ENCODE measurements around the gene LYRM4.

The LYRM4 gene

DNA sequence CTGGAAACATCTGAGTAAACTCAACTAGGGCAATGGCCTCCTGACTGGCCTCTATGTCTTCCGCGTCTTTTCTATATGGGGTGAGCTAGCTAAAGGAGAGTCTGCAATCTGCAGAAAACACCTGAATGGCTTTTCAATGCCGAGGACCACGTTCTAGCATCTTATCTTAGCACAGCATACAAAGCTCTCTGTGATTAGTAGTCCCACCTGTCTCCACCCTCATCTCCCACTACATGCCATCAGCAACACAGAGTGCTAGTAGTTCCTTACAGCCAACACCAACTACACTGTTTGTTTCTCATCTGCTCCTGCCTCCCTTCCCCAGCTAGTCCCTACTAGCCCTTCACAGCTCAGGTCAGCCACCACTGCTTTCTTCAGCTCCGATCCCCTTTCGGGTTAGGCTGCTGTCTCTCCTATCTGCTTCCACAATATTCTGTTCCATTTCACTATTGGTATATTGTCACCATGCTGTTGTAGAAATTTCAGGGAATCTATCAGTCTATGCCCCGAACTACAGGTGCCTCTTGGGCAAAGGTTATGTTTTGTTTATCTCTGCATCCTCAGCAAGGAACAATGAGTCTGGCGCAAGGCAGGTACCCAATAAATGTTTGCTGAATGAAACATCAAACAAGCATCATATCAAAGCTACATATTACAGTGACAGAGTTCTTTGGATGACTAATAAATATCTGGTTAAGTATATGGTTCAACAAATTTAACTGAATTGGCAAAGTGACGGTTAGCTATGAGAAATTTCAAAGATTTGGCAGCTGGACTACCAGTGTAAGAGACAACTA is 12.2 kb downstream of the LYRM4 start:
- DNase-seq (ENCODE audit: low read depth): no peak
- H3K4me3 ChIP-seq (ENCODE audit: low read depth, low read length): no peak overlapping the region

DNA sequence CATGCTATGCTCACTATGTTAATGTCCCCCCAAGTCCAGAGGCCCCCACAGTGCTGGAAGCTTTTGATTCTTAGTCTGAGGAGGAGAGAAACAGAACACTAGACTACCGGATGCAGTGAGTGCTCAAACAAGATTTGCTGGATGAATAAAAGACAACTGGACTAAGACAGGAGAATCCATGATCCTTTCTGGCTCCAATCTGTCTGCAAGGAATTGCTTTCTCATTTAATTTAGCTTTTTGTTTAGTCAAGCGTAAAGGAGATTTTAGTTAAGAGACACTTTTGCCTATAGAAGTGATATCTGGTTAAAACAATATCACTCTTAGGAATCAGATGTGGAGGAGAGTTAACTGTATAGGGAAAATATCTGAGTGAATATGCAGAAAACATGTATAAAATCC is 13.5 kb downstream of the LYRM4 start:
- H3K4me3 ChIP-seq (ENCODE audit: low read depth, low read length): no peak overlapping the region
- no peak for DNase-seq (ENCODE audit: low read depth)

DNA sequence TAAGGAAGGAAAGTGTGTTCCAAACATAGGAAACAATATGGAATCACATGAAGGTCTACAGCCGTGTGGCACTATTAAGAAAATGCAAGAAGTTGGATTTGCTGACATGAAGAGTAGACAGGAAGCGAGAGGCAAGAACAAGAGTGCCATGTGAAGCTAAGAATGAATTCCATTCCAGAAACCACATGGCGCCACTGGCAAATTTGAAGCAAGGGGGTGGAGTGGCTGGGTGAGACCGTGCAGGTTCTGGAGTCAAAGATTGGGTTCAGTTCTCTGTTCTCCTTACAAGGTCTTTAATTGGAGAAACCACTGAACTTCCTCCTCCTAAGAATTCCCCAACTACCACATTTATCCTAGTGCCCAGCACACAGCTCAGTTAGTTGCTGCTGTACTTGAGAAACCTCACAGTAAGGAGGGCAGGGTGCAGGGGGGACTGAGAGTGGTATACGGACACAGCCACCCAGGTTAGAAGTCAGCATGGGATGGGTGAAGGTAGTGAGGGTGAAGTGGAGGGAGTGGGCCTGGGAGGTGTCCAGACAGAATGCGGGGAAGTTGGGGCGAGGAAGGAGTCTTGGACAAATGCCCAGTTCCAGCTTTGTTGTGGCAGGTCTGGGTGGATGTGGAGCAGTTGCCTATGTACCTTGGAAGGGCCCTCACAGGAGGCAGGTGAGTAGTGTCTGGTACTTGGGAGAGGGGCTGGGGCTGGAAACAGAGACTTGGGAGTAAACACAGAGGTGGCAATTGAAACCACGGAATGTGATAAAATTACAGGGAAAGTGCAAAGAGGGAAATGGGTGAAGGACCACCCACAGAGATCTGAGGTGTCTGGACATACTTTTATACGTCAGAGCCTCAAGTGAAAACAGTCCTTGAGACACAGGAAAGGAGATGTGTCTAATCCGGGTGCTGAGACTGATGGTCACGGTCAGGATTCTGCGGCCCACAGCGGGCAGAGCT is 14.3 kb downstream of the LYRM4 start:
- no peak for DNase-seq (ENCODE audit: low read depth)
- H3K4me3 ChIP-seq (ENCODE audit: low read depth, low read length): no peak overlapping the region

DNA sequence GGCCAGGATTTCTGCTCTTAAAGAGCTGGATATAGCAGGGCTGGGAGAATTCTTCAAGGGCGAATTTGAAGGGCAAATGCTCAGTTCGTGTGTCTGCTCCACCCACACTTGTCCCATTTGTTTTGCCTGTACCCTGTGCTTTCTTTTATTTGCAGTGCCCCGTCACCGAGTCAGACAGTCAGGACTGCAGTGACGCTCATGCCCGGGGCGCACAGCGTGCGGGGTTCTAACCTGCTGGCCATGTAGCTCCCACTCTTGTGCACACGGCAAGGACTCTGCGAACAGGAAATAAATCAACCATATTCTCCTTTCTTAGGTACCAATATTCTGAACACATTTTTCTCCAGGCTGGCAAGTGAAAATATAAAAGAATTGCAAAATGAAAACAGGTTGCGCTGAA is 17.7 kb downstream of the LYRM4 start:
- H3K4me3 ChIP-seq (ENCODE audit: low read depth, low read length): no peak overlapping the region
- DNase-seq (ENCODE audit: low read depth): no peak

DNA sequence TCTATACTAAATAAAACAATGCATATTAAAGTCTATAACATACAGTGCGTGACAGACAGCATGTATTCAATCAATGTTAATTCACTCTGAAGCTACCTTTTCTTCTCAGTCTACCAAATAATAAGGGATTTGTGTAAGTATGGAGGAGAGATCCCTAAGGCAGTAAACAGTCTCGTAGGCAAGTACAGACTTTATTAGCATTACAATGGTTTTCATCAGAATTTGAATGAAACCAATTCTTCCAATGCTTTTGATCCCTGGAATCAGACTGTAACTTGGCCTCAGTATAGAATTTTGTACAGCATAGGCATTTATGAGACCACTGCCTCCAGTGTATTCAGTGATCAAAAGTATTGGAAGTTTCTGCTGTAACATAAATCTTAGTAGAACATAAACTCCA is 19.5 kb downstream of the LYRM4 start:
- H3K4me3 ChIP-seq (ENCODE audit: low read depth, low read length): no peak overlapping the region
- no peak for DNase-seq (ENCODE audit: low read depth)

DNA sequence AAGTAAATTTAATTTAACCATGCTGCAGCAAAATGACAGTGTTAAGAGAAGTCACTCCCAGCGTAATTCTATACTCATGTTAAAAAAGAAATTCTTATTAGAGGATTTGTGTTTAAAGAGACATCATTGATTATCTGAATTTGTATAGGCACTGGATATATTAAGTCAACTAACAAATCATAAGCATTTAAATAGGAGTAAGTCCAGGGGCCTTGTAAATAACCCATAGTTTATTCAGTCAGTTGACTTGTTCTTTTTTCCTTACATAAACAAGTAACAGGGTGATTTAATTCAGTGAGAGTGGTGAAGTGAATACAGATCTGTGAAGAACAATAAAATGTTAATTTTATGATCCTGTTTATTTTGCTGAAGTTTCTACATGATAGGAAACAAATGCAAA is 22.4 kb downstream of the LYRM4 start:
- no peak for DNase-seq (ENCODE audit: low read depth)
- no peak overlapping the region for H3K4me3 ChIP-seq (ENCODE audit: low read depth, low read length)

DNA sequence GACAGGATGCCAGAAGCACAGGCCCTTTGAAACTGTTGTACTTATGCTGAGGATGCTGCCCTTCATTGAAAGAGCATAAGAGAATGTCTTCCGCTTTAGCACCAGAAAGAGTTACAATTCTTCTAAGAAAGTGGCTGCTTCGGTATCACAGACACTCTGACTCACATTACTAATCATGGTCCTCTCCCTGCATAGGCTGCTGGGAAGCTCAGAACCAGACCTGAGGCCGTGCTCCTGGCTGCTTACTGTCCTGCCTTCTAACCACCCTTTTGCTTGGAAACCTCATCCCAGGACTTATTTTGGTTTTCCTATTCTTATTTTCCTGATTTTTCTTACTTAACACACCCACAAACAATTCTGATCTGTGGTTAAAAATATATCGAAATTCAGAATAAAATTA is 22.9 kb downstream of the LYRM4 start:
- H3K4me3 ChIP-seq (ENCODE audit: low read depth, low read length): no peak overlapping the region
- no peak for DNase-seq (ENCODE audit: low read depth)

DNA sequence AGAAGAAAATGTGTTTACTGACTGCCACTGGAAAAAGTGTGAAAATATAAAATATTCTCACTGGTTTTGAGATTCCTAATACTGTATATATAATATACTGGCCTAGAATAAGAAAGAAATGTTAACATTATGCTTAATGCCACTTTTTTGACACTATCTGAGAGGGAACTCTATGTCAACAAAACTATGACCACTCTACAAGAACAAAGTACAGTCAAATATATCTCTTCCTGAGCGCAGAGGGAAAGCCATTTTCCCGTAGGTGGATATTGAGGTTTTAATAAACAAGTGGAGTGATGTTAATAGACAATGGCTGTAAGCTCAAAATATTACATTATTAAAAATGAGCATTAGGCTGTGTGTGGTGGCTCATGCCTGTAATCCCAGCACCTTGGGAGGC is 24.9 kb downstream of the LYRM4 start:
- DNase-seq (ENCODE audit: low read depth): no peak

DNA sequence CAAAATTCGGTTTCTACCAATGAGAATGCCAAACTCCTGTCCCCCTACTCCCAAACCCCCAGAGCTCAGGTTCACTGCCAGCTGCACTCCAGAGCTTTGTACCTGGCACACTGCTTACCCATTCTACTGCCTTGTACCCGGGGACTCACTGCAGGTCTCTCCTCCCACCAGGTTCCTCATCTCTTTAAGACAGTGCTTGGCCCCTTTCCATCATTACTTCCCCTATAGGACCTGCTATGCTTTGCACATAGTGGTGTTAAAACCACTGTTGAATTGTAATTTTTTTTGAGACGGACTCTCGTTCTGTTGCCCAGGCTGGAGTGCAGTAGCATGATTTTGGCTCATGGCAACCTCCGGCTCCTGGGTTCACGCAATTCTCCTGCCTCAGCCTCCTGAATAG is 25.9 kb downstream of the LYRM4 start:
- no peak for DNase-seq (ENCODE audit: low read depth)
- H3K4me3 ChIP-seq (ENCODE audit: low read depth, low read length): no peak overlapping the region

More for the DNA sequence above, 24.9 kb downstream of the LYRM4 start:
- no peak overlapping the region for H3K4me3 ChIP-seq (ENCODE audit: low read depth, low read length)

DNA sequence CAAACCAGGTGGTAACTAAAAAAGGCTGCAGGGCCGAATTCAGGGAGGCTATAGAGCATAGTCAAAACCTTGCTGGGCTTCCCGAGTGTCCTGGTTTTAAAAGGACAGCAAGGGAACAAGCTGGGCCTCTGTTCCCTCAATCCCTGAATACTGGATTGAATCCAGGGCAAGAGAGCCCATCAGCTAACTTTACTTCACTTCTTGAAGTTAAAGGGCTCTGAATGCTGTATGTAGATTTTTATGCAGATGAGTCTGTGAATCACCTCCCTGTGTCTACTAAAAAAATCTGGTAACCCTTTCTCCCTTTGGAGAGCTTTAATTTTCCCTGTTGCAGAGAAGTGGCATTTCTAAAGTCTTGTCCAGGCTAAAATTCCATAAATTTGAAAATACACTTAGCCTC is 29.5 kb downstream of the LYRM4 start:
- DNase-seq (ENCODE audit: low read depth): no peak
- H3K4me3 ChIP-seq (ENCODE audit: low read depth, low read length): no peak overlapping the region

DNA sequence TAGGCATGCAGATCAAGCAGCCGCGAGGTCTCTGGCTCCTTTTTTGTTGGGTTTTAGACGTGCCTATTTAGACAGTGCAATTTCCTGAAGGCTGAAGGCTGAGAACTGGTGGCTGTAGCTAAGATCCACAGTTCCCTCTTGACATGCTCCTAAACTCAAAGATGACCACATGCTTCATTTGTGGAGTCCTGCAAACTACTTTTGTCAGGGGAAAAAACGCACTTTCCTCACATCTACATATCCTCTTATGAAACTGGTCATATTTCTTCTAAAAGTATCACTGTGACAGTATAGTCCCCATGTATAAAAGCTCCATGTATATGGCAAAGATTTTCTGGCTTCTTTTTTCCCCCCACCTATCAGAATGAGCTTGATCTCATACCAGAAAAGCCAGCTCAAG is 30.7 kb downstream of the LYRM4 start:
- no peak overlapping the region for H3K4me3 ChIP-seq (ENCODE audit: low read depth, low read length)
- DNase-seq (ENCODE audit: low read depth): no peak

DNA sequence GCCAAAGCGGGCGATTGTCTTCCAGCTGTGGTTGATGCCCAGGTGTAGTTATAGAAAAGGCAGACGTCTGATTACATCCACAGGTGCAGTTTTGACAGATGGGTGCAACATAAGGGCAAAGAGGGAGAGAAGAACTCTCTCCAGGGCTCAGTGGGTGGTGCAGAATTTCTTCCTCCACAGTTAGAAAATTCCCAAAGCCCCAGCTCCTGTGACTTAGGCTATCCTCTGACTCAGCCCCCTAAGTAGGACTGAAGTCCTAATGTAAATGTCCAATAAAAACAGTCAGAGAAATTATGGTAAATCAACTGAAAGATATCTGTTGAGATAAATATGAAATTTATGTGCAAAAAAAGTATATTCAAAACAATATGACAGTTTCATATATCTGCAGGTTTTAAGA is 31.4 kb downstream of the LYRM4 start:
- H3K4me3 ChIP-seq (ENCODE audit: low read depth, low read length): no peak overlapping the region
- DNase-seq (ENCODE audit: low read depth): no peak

DNA sequence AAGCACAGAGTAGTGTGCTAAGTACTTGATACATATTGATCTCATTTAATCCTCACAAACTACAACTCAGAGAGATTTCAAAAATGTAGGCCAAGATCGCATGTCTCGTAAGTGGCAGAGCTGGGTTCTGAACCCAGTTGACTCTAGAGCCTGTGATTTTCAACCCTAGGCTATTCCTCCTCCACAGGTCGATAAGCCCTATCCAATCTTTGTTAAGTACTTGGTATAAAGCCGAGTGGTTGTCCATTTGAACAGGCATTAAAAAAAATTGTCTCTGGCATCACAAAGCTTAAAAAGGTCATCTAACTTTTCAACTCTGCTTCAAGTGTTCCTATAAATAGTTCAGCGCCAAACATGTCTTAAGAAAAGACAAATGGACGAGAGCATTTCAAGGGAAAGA is 37.4 kb downstream of the LYRM4 start:
- H3K4me3 ChIP-seq (ENCODE audit: low read depth, low read length): no peak overlapping the region
- no peak for DNase-seq (ENCODE audit: low read depth)

DNA sequence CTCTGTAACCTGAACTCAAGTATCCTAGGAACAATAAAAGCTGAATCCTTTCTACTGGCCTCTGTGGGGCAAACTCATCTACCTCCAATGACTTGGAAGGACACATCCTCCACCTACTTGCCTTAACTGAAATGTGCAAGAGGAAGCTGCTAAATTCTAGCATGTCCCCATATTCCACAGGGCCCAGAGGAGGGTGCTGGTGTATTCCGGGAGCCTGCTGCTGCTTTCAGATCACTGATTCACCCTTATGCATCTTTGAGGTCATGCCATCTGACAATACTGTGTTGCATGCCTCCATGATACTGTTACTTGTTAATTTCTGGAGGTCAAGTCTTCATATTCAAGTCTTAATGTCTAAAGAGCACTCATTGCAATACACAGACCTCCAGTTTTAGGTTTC is 40.3 kb downstream of the LYRM4 start:
- no peak overlapping the region for H3K4me3 ChIP-seq (ENCODE audit: low read depth, low read length)
- no peak for DNase-seq (ENCODE audit: low read depth)

DNA sequence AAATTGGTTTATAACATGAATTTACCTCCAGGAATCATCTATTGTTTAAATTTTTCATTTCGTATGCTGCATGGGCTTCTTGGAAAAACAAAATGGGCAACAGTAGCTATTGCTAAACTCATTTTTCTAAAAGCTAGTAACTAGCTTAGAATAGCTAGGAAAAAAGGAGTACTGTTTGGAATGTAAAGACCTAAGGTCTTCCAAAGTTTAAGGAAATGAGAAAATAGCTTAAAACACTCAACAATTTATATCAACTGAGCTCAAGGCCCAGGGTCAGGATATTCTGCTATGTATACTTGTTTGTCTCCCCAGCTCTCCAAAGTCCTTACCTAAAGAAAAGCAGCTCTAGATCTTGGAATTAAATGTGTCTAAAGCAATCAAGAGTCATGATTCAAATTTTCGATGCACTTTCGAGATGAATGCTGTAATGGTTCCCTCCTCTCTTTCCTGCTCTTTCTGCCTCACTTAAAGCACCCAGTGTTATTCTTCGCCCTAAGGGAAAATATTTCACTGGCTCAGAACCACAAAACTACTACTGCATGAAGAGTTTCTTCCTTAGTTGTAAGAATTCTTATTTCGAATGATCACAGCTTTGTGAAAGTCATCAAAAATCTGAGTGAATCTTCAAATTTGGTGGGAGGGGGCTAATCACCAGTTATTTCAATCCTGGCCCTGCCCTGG is 41.6 kb downstream of the LYRM4 start:
- no peak overlapping the region for H3K4me3 ChIP-seq (ENCODE audit: low read depth, low read length)
- DNase-seq (ENCODE audit: low read depth): no peak

DNA sequence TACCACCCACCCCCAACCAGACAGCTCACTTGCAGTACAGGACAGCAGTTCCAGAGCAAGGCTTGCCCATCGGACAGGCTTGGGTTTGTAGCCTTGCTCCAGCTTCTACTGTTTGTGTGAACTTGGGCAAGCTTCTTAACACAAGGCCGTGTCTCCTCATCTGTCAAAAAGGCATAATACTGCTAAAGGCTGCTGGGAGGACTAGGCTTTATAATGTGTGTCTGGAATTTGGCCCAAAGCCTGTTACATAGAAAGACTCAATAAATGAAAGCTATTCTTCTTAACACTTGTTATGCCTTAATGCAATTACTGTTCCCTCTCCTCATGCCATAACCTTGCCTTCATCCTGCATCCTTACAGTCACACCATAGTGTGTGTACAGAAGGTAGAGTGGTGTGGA is 43.4 kb downstream of the LYRM4 start:
- H3K4me3 ChIP-seq (ENCODE audit: low read depth, low read length): no peak overlapping the region
- no peak for DNase-seq (ENCODE audit: low read depth)

DNA sequence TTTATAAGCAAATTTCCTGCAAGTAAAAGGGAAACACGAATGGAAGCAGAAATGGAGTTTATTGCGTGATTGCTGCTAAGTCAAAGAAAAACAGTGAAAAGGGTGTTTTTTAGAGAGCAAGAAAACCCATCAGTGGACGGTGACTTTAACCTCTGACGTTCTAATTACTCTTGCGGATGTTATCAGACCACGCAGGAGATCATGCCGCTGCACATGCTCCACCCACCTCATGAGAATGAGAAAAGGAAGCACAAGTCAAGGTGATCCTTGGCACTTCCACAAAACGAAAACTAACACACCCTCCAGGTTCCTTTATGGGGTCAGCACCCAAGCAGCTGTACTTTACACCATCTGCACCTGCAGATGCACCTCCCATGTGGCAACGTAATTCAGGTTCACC is 45.0 kb downstream of the LYRM4 start:
- DNase-seq (ENCODE audit: low read depth): no peak
- H3K4me3 ChIP-seq (ENCODE audit: low read depth, low read length): no peak overlapping the region

DNA sequence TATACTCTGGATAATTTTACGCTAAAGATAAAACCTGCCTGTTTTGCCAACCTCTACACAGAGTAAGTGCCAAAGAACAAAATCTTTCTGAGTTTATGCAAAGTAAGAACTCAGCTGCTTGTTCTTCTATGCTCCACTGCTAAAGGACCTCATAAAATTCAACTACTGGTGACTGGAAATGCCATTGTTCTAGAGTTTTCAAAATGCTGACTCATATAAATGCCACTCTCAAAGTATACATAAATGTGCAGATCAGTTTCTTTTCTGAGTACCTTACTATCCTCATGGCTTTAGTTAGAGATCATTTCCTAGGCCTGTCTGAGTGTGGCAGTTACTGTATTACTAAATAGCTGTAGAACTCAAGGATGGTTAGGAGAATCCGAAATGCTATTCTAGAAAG is 45.6 kb downstream of the LYRM4 start:
- no peak for DNase-seq (ENCODE audit: low read depth)
- H3K4me3 ChIP-seq (ENCODE audit: low read depth, low read length): no peak overlapping the region

DNA sequence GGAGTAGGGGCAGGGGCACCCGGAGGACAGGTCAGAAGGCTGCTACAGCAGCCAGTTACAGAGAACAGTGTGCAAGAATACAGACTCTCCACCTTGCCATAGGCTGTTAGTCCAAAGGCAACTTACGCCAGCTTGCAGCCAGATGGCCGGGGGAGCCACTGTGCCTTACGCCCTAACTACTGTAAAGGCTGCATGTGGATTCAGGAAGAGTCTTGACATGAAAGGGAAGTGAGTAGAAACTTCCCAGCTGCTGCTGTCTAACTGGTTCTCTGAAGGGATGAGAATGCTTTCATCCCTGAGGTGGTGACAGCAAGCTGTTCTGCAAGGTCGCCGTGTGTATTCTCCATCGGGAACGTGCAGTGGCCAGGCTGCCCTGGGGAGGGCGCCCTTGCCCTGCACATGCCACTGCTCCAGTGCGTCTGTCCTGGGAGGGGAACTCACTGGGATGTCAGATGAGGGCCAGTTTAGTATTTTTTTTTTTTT is 46.1 kb downstream of the LYRM4 start:
- DNase-seq (ENCODE audit: low read depth): no peak
- no peak overlapping the region for H3K4me3 ChIP-seq (ENCODE audit: low read depth, low read length)

DNA sequence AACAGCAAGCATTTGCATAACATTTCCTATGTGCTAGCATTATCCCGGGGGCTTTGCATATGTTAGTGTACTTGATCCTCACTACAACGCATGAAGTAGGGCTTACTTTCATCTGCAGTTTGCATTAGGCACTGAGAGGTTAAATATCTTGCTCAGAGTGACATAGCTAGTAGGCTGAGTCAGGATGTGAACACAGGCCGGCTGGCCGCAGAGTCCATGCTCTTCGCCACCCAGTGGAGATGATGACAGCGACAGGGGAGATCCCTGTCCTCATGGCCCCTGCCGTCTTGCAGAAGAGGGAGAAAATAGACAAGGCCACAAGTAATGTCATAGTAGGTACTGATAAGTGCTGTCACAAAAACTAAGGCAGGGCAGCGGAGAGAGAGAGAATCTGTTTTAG is 46.9 kb downstream of the LYRM4 start:
- H3K4me3 ChIP-seq (ENCODE audit: low read depth, low read length): no peak overlapping the region
- DNase-seq (ENCODE audit: low read depth): no peak
